ENCODE data around the gene NLE1. TPM values are rescaled to one million over a fixed set of nuclear protein-coding genes. Genes with fewer than 3 reads are reported as not detected.

NLE1 gene
- total RNA-seq, 1 experiment from 2014 or later: 14.1 TPM

GRCh38 chr17:35086164-35086563, 55.9 kb downstream of the NLE1 start:
- Histone ChIP-seq H3K27me3 (ENCODE audit: low read length) (no peaks in the 10 kb centered on the region), H3K79me2 (ENCODE audit: low read length) (no peaks in the 10 kb centered on the region), H2AFZ (ENCODE audit: low read length) (no peak overlapping the region), H3K4me3 (ENCODE audit: low read length) (no peak overlapping the region), H3K4me1 (ENCODE audit: low read length) (peaks cover 43% of the 10 kb centered on the region), H3K27ac (ENCODE audit: low read length) (no peak overlapping the region), H3K9me2 (replicated peaks; ENCODE audit: insufficient read depth, low read length) (no peaks in the 10 kb centered on the region), H3K9ac (ENCODE audit: low read length) (no peak overlapping the region), H4K20me1 (ENCODE audit: insufficient read depth, low read depth, low read length) (no peaks in the 10 kb centered on the region; the same call in 1 of the 2 replicates), H3K4me2 (ENCODE audit: low read depth, low read length, poor library complexity, severe bottlenecking) (no peak overlapping the region), H3K9me3 (ENCODE audit: low read length) (no peaks in the 10 kb centered on the region), H3K36me3 (ENCODE audit: insufficient read depth, low read length) (no peaks in the 10 kb centered on the region)
- DNase-seq: no peak

- Histone ChIP-seq H3K36me3 (ENCODE audit: insufficient read depth, low read length) (no peaks in the 10 kb centered on the region), H3K4me2 (ENCODE audit: low read depth, low read length, poor library complexity, severe bottlenecking) (no peak overlapping the region), H3K27ac (ENCODE audit: low read length) (no peak overlapping the region), H3K27me3 (ENCODE audit: low read length) (no peaks in the 10 kb centered on the region), H3K4me3 (ENCODE audit: low read length) (no peak overlapping the region), H2AFZ (ENCODE audit: low read length) (no peak overlapping the region), H3K79me2 (ENCODE audit: low read length) (no peaks in the 10 kb centered on the region), H3K9me3 (ENCODE audit: low read length) (no peaks in the 10 kb centered on the region), H3K4me1 (ENCODE audit: low read length) (peaks cover 54% of the 10 kb centered on the region), H3K9ac (ENCODE audit: low read length) (no peak overlapping the region), H4K20me1 (ENCODE audit: insufficient read depth, low read depth, low read length) (no peaks in the 10 kb centered on the region; the same call in 1 of the 2 replicates), H3K9me2 (replicated peaks; ENCODE audit: insufficient read depth, low read length) (no peaks in the 10 kb centered on the region)
- DNase-seq: no peak
Measured at GRCh38 chr17:35084987-35085386, 57.1 kb downstream of the NLE1 start.

GRCh38 chr17:35083071-35083470, 59.0 kb downstream of the NLE1 start:
- no peak overlapping the region for H2AFZ ChIP-seq (ENCODE audit: low read length)
- no peak overlapping the region for H3K4me3 ChIP-seq (ENCODE audit: low read length)
- DNase-seq: no peak
- no peaks in the 10 kb centered on the region for H3K79me2 ChIP-seq (ENCODE audit: low read length)
- H3K9ac ChIP-seq (ENCODE audit: low read length): no peak overlapping the region
- peak overlapping the region; percentile 50 for H3K4me2 ChIP-seq (ENCODE audit: low read depth, low read length, poor library complexity, severe bottlenecking)
- no peak overlapping the region for H3K27ac ChIP-seq (ENCODE audit: low read length)
- no peaks in the 10 kb centered on the region for H3K9me2 ChIP-seq (replicated peaks; ENCODE audit: insufficient read depth, low read length)
- no peaks in the 10 kb centered on the region for H3K36me3 ChIP-seq (ENCODE audit: insufficient read depth, low read length)
- H4K20me1 ChIP-seq (ENCODE audit: insufficient read depth, low read depth, low read length): no peaks in the 10 kb centered on the region; the same call in 1 of the 2 replicates
- H3K9me3 ChIP-seq (ENCODE audit: low read length): no peaks in the 10 kb centered on the region
- H3K27me3 ChIP-seq (ENCODE audit: low read length): no peaks in the 10 kb centered on the region
- peaks cover 43% of the 10 kb centered on the region for H3K4me1 ChIP-seq (ENCODE audit: low read length)

GRCh38 chr17:35082073-35082657, 59.9 kb downstream of the NLE1 start:
- DNase-seq: no peak
- no peaks in the 10 kb centered on the region; the same call in 1 of the 2 replicates for H4K20me1 ChIP-seq (ENCODE audit: insufficient read depth, low read depth, low read length)
- peak overlapping the region; percentile 64 for H3K27ac ChIP-seq (ENCODE audit: low read length)
- no peaks in the 10 kb centered on the region for H3K27me3 ChIP-seq (ENCODE audit: low read length)
- H3K36me3 ChIP-seq (ENCODE audit: insufficient read depth, low read length): no peaks in the 10 kb centered on the region
- H3K9me2 ChIP-seq (replicated peaks; ENCODE audit: insufficient read depth, low read length): no peaks in the 10 kb centered on the region
- no peaks in the 10 kb centered on the region for H3K9me3 ChIP-seq (ENCODE audit: low read length)
- H3K4me2 ChIP-seq (ENCODE audit: low read depth, low read length, poor library complexity, severe bottlenecking): peak overlapping the region; percentile 50
- no peak overlapping the region for H2AFZ ChIP-seq (ENCODE audit: low read length)
- H3K4me3 ChIP-seq (ENCODE audit: low read length): peak overlapping the region; percentile 23; the same call in 1 of the 2 replicates
- peaks cover 37% of the 10 kb centered on the region for H3K4me1 ChIP-seq (ENCODE audit: low read length)
- H3K79me2 ChIP-seq (ENCODE audit: low read length): no peaks in the 10 kb centered on the region
- no peak overlapping the region for H3K9ac ChIP-seq (ENCODE audit: low read length)

- no peak overlapping the region for H3K9ac ChIP-seq (ENCODE audit: low read length)
- peak overlapping the region; percentile 64 for H3K27ac ChIP-seq (ENCODE audit: low read length)
- no peaks in the 10 kb centered on the region for H3K79me2 ChIP-seq (ENCODE audit: low read length)
- H4K20me1 ChIP-seq (ENCODE audit: insufficient read depth, low read depth, low read length): no peaks in the 10 kb centered on the region
- H3K4me1 ChIP-seq (ENCODE audit: low read length): peaks cover 37% of the 10 kb centered on the region
- H3K4me2 ChIP-seq (ENCODE audit: low read depth, low read length, poor library complexity, severe bottlenecking): peak overlapping the region; percentile 50
- no peaks in the 10 kb centered on the region for H3K36me3 ChIP-seq (ENCODE audit: insufficient read depth, low read length)
- no peaks in the 10 kb centered on the region for H3K27me3 ChIP-seq (ENCODE audit: low read length)
- H3K4me3 ChIP-seq (ENCODE audit: low read length): no peak overlapping the region
- no peak for DNase-seq
- H2AFZ ChIP-seq (ENCODE audit: low read length): no peak overlapping the region
- no peaks in the 10 kb centered on the region for H3K9me2 ChIP-seq (replicated peaks; ENCODE audit: insufficient read depth, low read length)
- H3K9me3 ChIP-seq (ENCODE audit: low read length): no peaks in the 10 kb centered on the region
Measured at GRCh38 chr17:35081638-35082037, 60.5 kb downstream of the NLE1 start.

GRCh38 chr17:35080536-35080935, 61.6 kb downstream of the NLE1 start:
- Histone ChIP-seq H3K9ac (ENCODE audit: low read length) (no peak overlapping the region), H4K20me1 (ENCODE audit: insufficient read depth, low read depth, low read length) (no peaks in the 10 kb centered on the region), H3K4me2 (ENCODE audit: low read depth, low read length, poor library complexity, severe bottlenecking) (peak overlapping the region; percentile 29), H3K9me3 (ENCODE audit: low read length) (no peaks in the 10 kb centered on the region), H3K4me1 (ENCODE audit: low read length) (peaks cover 37% of the 10 kb centered on the region), H3K79me2 (ENCODE audit: low read length) (no peaks in the 10 kb centered on the region), H3K27ac (ENCODE audit: low read length) (peak overlapping the region; percentile 64), H2AFZ (ENCODE audit: low read length) (no peak overlapping the region), H3K27me3 (ENCODE audit: low read length) (no peaks in the 10 kb centered on the region), H3K9me2 (replicated peaks; ENCODE audit: insufficient read depth, low read length) (no peaks in the 10 kb centered on the region), H3K4me3 (ENCODE audit: low read length) (no peak overlapping the region), H3K36me3 (ENCODE audit: insufficient read depth, low read length) (no peaks in the 10 kb centered on the region)
- DNase-seq: no peak

- no peaks in the 10 kb centered on the region for H3K79me2 ChIP-seq (ENCODE audit: low read length)
- H3K4me1 ChIP-seq (ENCODE audit: low read length): peaks cover 42% of the 10 kb centered on the region
- no peaks in the 10 kb centered on the region for H3K27me3 ChIP-seq (ENCODE audit: low read length)
- no peak overlapping the region for H2AFZ ChIP-seq (ENCODE audit: low read length)
- peak overlapping the region; percentile 29 for H3K4me2 ChIP-seq (ENCODE audit: low read depth, low read length, poor library complexity, severe bottlenecking)
- no peak for DNase-seq
- no peaks in the 10 kb centered on the region for H3K9me3 ChIP-seq (ENCODE audit: low read length)
- no peaks in the 10 kb centered on the region for H3K9me2 ChIP-seq (replicated peaks; ENCODE audit: insufficient read depth, low read length)
- H3K27ac ChIP-seq (ENCODE audit: low read length): no peak overlapping the region
- no peaks in the 10 kb centered on the region for H3K36me3 ChIP-seq (ENCODE audit: insufficient read depth, low read length)
- H3K4me3 ChIP-seq (ENCODE audit: low read length): no peak overlapping the region
- no peaks in the 10 kb centered on the region for H4K20me1 ChIP-seq (ENCODE audit: insufficient read depth, low read depth, low read length)
- no peak overlapping the region for H3K9ac ChIP-seq (ENCODE audit: low read length)
Measured at GRCh38 chr17:35079547-35080423, 62.3 kb downstream of the NLE1 start.
